ENCODE measurements around the gene ABHD2.

Gene ABHD2

DNA sequence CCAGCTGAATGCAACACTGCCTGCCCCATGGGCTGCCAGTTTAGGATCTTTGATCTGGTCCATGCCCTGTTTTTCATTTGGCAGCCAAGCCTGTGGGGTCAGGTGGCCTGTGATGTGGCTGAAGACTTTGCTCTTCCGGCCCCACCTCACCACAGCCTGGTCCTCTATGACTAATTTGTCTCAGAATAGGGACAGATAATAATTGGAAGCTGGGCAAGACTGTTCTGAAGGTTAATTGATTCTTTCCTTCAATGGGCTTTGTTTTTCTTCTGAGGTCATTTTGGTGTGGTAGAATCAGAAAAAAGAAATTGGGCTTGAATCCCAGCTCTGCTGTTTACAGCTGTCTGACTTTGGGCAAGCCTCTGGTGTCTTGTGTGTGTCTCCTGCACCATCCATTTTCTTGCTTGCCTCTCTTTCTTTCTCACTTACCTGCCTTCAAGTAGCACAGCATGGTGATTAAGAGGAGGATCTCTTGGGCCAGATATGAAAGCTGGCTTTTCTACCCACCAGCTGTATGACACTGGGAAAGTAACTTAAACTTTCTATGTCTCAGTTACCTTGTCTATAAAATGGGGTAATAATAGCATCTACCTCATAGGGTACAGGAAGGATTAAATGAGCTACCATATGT is 24.2 kb downstream of the ABHD2 start:
- TF ChIP-seq MYC (IDR thresholded peaks at IDR 0.05; ENCODE audit: low read depth, low read length) (no peak), POLR2A (IDR thresholded peaks at IDR 0.05; ENCODE audit: extremely low read depth, insufficient read length) (no peak)
- TF ChIP-seq, protein P1, sequence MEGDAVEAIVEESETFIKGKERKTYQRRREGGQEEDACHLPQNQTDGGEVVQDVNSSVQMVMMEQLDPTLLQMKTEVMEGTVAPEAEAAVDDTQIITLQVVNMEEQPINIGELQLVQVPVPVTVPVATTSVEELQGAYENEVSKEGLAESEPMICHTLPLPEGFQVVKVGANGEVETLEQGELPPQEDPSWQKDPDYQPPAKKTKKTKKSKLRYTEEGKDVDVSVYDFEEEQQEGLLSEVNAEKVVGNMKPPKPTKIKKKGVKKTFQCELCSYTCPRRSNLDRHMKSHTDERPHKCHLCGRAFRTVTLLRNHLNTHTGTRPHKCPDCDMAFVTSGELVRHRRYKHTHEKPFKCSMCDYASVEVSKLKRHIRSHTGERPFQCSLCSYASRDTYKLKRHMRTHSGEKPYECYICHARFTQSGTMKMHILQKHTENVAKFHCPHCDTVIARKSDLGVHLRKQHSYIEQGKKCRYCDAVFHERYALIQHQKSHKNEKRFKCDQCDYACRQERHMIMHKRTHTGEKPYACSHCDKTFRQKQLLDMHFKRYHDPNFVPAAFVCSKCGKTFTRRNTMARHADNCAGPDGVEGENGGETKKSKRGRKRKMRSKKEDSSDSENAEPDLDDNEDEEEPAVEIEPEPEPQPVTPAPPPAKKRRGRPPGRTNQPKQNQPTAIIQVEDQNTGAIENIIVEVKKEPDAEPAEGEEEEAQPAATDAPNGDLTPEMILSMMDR (IDR thresholded peaks at IDR 0.05; ENCODE audit: low read depth, low read length) = no peak
- TF ChIP-seq, protein P2, sequence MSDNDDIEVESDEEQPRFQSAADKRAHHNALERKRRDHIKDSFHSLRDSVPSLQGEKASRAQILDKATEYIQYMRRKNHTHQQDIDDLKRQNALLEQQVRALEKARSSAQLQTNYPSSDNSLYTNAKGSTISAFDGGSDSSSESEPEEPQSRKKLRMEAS (IDR thresholded peaks at IDR 0.05; ENCODE audit: low read depth, low read length) = no peak

DNA sequence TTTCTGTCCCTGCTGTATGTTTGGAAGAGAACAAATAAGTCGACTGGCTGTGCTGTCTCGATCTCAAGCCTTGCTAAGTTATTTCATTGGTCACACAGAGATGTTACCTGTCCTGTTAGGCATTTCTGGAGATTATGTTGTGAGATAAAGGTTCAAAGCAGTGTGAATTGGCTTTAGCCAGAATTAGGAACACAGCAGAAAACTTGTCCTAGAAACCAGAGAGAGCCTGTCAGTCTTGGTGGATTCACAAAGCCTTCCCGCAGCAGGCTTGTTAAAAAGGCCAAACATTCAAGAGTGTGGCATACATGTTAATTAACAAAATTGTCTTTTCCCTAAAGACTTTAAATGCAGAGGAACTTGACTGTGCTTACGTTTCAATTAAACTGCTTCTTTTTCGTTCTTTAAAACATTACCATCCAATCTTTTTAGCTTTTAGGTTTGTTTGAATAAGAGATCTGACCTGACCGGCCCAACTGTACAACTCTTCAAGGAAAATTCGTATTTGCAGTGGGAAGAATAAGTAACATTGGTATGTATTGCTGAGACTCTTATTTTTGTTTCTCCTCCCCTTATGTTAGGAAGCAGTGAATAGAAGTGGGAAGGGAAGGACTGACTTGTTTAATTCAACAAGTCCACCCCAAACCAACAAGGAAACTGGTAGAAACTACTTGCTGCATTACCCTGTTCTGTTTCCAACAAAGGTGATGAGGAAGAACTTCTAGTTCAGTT is 25.2 kb downstream of the ABHD2 start:
- no peak overlapping the region for H3K4me3 ChIP-seq (ENCODE audit: low read depth, low read length)
- DNase-seq (ENCODE audit: low read depth) = no peak
- no peak for TF ChIP-seq POLR2A (IDR thresholded peaks at IDR 0.05; ENCODE audit: extremely low read depth, insufficient read length)
- TF ChIP-seq, protein P2 (IDR thresholded peaks at IDR 0.05; ENCODE audit: low read depth, low read length) = no peak
- TF ChIP-seq, protein P1 (IDR thresholded peaks at IDR 0.05; ENCODE audit: low read depth, low read length) = no peak
- TF ChIP-seq MYC (IDR thresholded peaks at IDR 0.05; ENCODE audit: low read depth, low read length) = no peak

More for the DNA sequence above, 24.2 kb downstream of the ABHD2 start:
- no peak for DNase-seq (ENCODE audit: low read depth)
- H3K4me3 ChIP-seq (ENCODE audit: low read depth, low read length) = no peak overlapping the region

DNA sequence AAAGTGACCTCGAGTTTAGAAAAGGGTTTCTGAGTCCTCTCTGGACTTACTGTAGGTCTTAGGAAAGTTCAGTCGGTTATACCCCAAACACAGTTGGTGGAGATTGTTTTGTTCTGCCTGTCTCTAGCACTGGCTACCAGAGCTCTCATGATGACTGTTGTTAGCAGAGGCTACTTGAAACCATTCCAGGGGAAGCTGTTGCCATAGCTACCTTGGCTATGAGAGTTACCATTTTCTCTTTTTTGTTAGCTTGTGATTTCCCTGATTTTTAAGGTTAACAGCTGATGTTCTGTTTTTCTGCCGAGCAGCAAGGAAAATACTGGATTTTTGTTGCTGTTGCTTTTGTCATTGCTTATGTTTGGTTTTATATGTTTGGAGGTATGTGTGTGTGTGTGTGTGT is 26.7 kb downstream of the ABHD2 start:
- H3K4me3 ChIP-seq (ENCODE audit: low read depth, low read length) = no peak overlapping the region
- TF ChIP-seq, protein P2 (IDR thresholded peaks at IDR 0.05; ENCODE audit: low read depth, low read length) = no peak
- TF ChIP-seq, protein P1 (IDR thresholded peaks at IDR 0.05; ENCODE audit: low read depth, low read length) = no peak
- no peak for TF ChIP-seq POLR2A (IDR thresholded peaks at IDR 0.05; ENCODE audit: extremely low read depth, insufficient read length)
- no peak for TF ChIP-seq MYC (IDR thresholded peaks at IDR 0.05; ENCODE audit: low read depth, low read length)

DNA sequence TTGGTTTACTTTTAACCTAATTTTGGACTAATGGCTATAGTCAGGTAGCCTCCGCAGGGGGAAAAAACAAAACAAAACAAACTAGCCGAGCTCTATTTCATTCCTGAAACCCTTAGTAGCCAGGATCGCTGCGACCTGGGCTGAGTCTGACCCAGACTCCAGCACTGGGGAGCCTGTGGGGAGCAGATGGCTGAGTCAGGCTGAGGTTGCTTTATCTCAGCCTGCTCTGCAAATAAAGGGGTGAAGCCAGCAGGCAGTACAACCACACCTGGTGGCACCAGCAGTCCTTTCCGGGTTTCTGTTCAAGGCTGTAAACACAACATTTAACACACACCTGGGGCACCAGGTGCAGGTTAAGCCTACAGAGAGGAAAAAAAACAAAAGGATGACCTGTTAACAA is 27.3 kb downstream of the ABHD2 start:
- H3K4me3 ChIP-seq (ENCODE audit: low read depth, low read length) = no peak overlapping the region
- TF ChIP-seq POLR2A (IDR thresholded peaks at IDR 0.05; ENCODE audit: extremely low read depth, insufficient read length) = no peak
- no peak for DNase-seq (ENCODE audit: low read depth)

More for the DNA sequence above, 26.7 kb downstream of the ABHD2 start:
- no peak for DNase-seq (ENCODE audit: low read depth)

DNA sequence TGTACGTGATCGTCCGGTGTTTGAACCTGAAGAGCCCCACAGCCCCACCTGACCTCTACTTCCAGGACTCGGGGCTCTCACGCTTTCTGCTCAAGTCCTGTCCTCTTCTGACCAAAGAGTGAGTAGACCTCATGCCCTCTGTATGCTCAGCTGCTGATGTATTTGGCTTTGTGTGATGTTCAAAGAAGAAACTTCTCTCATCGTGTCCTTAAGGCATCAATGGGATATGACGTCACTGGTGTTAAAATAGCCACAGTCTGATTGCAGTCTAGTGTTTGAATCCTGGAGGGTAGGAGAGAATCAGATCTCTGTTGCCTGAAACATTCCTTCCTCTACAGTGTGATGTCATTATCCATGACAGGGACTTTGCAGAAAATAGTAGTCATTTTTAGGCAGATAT is 28.1 kb downstream of the ABHD2 start:
- DNase-seq (ENCODE audit: low read depth) = no peak
- H3K4me3 ChIP-seq (ENCODE audit: low read depth, low read length) = no peak overlapping the region
- TF ChIP-seq, protein P2 (IDR thresholded peaks at IDR 0.05; ENCODE audit: low read depth, low read length) = no peak
- TF ChIP-seq MYC (IDR thresholded peaks at IDR 0.05; ENCODE audit: low read depth, low read length) (no peak), POLR2A (IDR thresholded peaks at IDR 0.05; ENCODE audit: extremely low read depth, insufficient read length) (no peak)
- TF ChIP-seq, protein P1 (IDR thresholded peaks at IDR 0.05; ENCODE audit: low read depth, low read length) = no peak

DNA sequence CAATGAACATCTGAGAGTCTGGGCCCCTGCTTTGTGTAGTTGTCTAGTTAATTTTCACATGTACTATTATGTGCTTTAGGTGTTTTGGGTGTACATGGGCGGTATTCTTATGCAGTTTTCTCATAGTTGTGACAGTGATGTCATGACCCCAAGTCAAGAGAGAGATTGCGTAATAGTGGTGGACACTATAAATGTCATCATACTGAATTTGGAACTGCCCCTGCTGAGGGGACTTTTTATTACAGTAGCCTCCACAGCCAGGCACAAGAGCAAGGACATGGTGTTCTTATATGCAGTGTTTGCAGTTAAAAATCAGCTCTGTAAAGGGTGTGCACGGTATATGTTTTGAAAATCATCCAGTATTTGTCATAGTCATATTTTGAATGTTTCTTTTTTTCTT is 29.5 kb downstream of the ABHD2 start:
- TF ChIP-seq, protein P1 (IDR thresholded peaks at IDR 0.05; ENCODE audit: low read depth, low read length) = no peak
- TF ChIP-seq, protein P2 (IDR thresholded peaks at IDR 0.05; ENCODE audit: low read depth, low read length) = no peak
- TF ChIP-seq POLR2A (IDR thresholded peaks at IDR 0.05; ENCODE audit: extremely low read depth, insufficient read length) = no peak
- no peak for TF ChIP-seq MYC (IDR thresholded peaks at IDR 0.05; ENCODE audit: low read depth, low read length)
- DNase-seq (ENCODE audit: low read depth) = no peak
- no peak overlapping the region for H3K4me3 ChIP-seq (ENCODE audit: low read depth, low read length)
